ENCODE measurements around the gene ENTHD1. TPM values are rescaled to one million over a fixed set of nuclear protein-coding genes. Genes with fewer than 3 reads are reported as not detected.

The ENTHD1 gene, protein sequence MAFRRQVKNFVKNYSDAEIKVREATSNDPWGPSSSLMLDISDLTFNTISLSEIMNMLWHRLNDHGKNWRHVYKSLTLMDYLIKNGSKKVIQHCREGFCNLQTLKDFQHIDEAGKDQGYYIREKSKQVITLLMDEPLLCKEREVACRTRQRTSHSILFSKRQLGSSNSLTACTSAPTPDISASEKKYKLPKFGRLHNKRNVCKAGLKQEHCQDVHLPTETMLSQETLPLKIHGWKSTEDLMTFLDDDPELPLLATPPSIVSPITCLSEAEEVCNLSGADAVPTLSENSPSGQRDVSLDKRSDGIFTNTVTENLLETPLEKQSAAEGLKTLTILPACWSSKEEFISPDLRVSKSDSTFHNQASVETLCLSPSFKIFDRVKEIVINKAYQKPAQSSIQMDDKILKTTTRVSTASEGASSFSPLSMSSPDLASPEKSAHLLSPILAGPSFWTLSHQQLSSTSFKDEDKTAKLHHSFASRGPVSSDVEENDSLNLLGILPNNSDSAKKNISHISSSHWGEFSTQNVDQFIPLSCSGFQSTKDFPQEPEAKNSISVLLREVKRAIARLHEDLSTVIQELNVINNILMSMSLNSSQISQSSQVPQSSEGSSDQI
- not detected in 2 replicates for total RNA-seq (2014; rRNA removed; shearing (Covaris generic))

DNA sequence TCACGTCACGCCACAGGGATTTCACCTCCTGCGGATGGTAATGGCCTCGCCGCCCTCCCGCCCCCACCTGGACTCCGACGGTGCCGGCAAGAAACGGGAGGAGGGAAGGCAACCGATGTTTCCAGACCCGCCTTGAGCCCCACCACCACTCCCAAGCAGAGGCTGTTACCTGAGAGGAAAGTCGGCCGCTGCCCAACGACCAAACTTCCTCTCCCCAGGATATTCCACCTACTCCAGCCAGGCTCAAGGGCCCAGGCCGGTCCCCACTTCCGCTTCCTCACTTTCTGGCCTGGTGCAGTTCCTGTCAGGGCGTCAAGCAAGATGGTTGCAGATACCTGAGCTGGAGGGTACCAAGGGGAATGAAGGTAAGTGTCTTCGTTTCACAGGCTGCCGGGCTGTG lies at the start of gene ENTHD1:
Gene ENTHD1, minus strand, starts transcription at position 235 of the 400 bp plus-strand sequence. CDS start 6,012 bp downstream, outside the sequence.
- DNase-seq (ENCODE audit: low spot score): no peak

DNA sequence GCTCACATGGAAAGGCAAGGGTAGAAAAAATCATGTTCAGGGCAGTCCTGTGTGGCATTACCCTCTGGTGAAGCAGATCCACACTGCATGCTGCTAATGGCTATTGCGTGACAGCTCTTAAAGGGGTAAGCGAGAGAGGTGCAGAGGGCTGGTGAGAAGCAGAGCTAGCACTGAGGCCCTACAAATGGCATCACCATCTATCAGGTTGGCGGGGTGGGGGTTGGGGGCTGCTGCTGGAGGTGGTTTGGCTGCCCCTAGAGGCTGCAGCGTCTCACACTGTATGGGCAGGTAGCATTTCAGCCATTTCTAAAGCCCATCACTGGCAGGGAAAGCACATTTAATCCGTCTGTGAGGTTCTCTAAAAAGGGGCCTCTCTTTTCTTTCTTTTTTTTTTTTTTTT lies 49.8 kb upstream of the ENTHD1 start:
- no peak for DNase-seq (ENCODE audit: low spot score)

DNA sequence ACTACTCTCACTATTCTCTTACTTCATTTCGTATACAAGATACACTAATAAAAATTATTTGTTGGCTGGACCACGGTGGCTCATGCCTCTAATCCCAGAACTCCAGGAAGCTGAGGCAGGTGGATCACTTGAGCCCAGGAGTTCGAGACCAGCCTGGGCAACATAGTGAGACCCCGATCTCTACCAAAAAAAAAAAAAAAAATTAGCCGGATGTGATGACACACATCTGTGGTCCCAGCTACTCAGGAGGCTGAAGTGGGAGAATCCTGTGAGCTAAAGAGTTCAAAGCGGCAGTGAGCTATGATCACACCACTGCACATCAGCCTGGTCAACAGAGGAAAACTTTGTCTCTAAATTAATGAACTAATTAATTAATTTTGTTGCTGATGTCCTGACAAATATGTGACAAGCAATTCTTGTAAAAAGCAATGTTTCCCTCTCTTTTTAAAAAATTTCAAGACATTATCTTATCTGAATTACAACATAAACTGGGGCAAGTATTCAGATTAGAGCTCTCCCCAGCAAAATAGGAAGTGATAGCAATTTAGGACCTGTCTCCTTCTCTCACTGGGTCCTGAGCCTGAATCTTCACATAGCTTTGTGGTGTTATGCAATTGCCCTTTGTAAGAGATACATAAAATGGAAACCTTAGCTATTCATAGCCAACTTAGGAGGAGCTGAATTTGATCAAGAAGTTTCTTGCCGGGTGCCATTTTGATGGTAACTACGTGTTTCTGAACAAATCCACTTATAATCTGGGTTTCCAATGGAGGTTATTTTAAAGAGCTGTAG lies 49.1 kb upstream of the ENTHD1 start:
- DNase-seq (ENCODE audit: low spot score): no peak

DNA sequence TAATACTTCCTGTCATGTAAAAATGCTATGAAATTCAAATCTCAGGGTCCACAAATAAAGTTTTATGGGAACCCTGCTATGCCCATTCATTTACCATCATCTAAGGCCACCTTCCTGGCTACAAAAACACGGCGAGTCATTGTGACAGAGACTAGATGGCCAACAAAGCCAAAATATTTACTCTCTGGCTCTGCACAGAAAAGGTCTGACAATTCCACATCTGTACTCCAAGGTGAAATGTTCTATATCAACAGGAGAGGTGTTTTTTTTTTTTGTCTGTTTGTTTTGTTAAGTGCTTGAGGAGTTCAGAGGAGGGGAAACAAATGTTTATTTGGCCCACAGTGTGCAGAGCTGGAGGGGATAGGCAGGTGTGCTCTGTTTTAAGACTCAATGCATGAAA lies 48.0 kb upstream of the ENTHD1 start:
- no peak for DNase-seq (ENCODE audit: low spot score)

DNA sequence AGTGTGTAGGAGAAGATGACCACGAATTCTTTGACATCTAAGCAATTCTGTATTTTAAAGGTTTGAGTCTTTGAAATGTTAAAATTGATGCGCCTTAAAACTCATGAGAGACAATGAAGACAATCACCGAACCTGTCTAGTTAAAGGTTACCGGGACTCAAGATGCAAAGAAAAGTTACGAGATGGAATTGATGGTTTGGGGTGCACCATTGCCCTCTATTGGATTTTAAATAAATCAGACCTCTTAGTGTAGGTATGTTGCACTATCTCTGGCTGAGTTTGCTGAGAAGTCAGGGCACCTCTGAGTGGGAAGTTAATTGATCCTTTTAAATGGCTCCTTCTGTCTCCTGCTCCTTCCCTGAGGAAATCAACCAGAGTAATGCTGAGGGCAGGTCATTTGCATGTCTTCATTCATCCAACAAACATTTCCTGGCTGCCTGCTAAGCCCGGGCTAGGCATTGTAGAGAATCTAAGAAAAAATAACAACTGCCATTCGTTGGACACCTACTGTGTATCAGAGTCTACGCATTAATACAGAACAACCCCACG lies 47.3 kb upstream of the ENTHD1 start:
- no peak for DNase-seq (ENCODE audit: low spot score)

DNA sequence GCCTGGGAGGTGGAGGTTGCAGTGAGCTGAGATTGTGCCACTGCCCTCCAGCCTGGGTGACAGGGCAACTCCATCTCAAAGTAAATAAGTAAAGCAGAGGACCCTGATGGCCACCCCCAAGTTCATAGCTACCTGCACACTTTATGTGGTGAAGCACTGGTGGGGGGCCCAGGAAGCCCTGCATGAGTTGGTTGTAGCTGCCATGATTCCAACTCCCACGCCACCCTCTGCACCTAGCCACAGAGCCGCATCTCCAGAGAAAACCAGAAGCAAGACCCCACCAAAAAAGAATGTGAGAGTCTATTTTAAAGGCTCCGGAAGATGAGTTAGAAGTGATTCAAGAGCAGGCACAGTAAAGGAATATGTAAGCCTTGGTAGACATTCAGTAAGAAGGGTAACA lies 46.3 kb upstream of the ENTHD1 start:
- DNase-seq (ENCODE audit: low spot score): no peak

DNA sequence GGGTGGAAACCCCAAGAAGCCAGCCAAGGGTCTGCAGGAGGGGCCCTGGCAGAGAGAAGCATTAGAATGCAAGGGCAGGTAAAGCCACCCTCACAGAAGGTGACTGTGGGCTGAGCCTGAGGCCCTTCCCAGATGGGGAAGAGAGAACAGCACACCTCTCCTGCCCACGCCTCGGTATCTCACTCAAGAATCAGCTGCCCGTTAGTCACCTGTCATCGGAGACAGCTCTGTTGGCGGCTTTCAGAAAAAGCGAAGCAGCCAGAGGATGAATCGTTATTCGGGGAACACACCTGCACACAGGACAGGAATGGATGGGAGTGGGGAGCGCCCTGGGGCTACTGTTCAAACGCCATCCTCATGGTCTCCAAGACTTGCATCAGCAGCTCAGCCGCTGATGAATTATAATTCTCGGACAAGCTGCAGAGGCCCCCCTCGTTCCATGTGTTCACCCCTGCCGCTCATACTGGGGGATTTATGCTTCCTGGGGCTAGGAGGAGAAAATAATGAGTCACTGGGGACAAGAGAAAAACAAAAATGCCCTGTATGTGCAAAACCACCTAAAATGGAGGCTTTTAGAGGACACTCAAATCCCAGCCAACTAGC lies 45.0 kb upstream of the ENTHD1 start:
- no peak for DNase-seq (ENCODE audit: low spot score)

DNA sequence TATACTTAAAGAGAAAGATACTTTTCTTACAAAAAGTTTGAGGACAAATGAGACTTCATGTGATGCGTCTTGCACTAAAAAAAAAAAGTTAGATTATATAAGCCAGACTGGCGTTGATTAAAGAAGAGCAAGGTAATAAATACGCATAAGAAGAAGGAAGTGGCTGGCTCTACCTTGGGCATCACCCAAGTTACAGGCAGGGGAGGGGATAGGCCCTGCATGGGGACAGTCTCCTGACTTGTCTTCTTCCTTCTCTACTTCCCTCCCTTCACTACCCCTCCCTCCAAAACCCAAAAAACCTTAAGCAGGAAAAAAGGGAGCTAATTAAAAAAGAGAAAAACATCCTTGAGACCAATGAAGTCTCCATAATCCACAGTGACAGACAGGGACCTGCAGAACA lies 44.3 kb upstream of the ENTHD1 start:
- DNase-seq (ENCODE audit: low spot score): no peak

DNA sequence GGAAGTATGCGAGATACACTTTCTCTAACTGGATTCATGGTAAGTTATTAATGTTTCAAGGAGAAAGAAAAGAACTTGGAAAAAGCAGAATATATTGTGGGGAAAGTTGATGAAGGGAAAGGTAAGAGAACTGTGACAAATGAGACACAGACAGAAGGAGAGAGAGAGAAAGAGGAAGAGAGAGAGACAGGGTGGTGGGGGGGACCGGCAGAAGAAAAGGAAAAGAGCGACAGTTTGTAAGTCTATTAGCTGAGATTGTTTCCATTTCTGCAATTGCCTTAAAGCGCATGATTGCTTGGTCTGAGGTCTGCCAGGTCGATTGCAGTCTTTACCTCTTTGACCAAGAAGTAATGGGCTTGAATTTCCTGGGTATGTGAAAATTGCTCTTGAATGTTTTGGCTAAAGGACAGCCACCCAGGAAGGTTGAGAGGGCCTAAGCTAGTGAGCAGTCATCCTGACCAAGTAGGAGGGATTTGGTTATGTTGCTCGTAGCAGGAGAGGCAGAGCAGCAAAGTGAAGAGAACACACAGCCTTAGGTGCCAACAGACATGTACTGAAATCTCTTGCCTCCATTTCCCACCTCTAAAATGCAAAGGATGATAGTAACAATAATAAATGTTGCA lies 43.1 kb upstream of the ENTHD1 start:
- DNase-seq (ENCODE audit: low spot score): no peak

DNA sequence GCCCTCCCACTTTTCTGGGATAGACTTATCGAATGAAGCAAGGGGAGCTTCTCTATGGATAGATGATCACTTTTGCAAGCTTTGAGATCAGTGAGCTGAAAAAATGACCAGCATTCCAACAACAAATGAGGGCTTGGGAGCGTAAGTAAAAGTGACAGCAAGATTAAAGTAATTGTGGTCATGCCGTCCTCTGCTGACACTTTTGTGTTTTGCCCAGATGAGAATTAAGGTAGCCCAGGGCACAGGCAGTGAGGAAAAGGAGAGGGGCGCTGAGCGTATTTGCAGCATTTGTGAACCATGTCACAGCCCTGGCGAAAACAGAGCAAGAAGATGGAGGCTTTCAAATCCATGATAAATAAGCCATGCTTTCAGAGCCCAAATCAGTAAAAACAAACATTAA lies 42.1 kb upstream of the ENTHD1 start:
- DNase-seq (ENCODE audit: low spot score): no peak

DNA sequence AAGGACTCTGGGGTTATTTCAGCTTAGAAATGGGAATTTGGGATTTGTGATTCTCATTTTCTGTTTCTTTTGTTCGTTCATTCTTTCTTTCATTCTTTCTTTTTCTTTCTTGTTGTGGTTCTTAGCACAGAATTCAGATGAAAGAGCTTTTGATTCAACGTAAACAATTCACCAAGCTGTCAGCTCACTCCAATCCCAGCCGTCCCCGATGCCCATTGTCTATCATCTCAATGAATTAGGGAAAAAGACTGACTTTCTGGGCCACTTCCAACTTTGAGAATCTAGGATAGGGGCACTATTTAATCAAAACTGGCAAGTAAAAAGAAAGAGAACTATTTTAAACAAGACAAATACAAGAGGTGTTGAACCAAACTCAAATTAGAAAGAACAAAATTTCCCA lies 41.6 kb upstream of the ENTHD1 start:
- DNase-seq (ENCODE audit: low spot score): no peak

DNA sequence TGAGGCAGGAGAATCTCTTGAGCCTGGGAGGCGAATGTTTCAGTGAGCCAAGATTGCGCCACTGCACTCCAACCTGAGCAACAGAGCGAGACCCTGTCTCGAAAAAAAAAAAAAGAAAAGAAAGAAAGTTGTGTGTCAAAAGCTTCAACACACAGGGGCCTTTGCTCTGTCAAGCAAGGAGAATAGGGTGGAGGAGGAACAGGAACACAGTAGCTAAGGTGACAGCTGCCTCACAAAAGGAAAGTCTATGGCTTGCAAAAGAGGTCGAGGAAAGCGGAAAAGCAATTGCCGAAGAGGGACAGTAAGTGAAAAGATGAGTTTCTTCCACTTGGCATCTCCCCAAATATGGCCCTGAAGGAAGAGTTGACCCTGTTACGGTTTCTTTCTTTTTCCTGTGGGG lies 40.2 kb upstream of the ENTHD1 start:
- DNase-seq (ENCODE audit: low spot score): no peak

DNA sequence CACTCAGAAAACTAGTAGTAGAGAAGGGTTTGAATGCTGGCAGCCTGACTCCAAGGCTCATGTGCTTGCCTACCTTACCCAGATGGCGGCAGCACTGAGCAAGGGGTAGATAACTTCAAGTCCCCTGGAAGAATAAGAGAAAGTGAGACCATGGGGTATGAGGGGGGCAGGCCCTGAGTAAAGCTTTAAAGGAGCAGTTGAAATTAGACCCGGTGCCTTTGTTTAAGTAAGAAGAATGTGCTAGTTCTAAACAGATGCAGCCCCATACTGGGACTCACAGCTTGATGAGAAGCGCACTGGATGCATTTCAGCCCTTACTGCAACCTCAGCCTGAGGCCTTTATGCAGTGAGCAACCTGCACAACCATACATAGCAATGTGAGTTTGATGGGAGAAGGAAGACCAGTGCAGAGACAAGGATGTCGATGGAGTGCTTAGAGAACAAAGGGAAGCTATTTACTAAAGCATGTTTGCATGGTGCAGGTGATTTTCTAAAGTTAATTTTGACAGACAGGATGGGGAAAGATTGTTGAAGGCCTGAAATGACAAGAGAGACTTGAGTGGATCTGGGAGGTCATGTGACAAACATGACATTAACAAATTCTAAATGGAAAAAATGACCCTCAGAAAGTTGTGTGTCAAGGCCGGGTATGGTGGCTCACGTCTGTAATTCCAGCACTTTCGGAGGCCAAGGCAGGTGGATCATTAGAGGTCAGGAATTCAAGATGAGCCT lies 39.5 kb upstream of the ENTHD1 start:
- DNase-seq (ENCODE audit: low spot score): no peak

DNA sequence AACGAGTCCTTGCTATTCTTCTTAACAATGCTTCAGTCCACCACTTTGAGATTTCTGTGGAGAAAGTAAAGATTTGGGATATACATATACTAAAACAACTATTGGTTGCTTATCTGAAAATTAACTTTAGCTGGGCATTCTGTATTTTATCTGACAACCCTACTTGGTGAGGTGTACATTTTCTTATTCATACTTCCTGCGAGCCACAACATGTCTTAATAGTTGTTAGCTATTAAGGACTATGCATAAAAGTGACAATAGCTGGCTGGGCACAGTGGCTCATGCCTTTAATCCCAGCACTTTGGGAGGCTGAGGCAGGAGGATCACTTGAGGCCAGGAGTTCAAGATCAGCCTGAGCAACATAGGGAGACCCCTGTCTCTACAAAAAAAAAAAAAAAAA lies 38.6 kb upstream of the ENTHD1 start:
- no peak for DNase-seq (ENCODE audit: low spot score)

DNA sequence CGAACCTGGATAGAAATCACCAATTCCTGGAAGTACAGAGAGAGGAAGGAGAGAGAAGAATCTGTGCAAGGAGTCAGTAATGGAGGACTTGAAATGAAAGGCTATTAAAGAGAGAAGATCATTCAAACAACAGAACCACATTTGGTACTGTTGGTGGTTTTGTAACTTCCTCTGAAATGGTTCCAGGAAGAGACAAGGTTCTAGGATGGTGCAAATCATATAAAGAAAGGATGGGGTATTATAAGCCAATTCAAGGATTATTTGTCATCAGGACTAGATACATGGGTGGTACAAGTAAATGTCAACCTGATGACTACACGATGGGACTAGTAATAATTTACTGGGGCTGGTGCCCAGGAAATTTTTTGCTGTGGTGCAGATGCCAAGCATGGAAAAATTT lies 37.7 kb upstream of the ENTHD1 start:
- DNase-seq (ENCODE audit: low spot score): no peak

DNA sequence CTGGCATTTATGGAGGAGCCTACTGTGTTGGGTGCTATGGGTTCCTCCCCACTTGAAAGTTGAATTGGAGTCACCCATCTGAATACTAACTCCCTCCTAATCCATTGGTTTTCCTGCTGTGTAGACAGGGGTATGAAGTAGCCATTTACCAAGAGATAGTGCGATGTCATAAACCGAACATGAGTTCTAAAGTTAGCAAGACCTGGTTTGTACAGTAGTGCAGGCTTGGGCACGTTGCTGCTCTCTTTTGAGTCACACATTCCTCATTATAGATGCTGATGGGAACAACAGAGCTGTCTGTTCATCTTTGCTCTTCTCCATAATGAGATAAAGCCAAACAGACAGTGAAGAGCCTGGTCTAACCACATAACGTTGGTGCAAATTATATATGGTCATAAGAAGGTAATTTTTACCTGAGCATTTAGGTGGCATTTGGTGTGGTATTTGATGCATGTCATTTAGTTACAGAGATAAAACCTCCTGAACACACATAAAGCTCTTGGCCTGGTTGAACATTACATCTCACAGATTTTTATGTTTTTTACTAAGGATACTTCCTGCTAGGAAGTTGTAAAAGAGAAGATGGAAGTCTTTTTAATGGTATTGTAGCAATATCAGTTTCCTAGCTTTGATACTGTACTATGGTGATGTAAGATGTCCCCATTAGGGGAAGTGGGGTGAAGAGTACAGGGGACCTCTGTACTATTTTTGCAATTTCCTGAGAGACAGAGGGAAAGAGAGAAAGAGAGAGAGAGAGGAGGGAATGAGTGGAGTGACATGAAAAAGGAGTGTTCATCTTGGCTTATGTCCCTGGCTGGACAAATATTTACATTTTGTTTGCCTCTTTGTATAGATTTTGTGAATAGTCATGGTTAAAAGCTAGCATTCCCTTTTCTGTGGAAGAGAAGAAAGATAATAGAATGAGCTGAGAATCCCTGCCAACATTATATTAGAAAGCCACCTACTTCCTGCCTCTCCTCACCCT lies 35.3 kb upstream of the ENTHD1 start:
- no peak for DNase-seq (ENCODE audit: low spot score)

DNA sequence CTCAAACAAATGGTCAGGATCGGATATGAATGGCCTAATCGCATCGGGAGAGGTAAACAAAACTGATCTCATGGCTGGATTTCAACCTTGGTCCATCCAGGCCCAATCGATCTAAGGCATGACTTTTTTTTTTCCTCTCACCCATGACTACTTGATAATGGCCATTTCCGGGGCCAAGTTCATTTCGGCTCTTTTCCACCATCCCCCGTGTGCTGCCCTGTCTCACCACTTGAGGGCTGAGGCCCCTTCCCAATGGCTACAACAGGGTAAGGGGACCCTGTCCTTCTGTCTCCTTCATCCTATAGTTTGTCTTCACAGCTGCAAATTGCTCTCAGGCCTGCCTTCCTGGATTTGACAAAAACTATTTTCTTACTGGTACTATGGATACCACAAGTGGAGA lies 34.0 kb upstream of the ENTHD1 start:
- no peak for DNase-seq (ENCODE audit: low spot score)

DNA sequence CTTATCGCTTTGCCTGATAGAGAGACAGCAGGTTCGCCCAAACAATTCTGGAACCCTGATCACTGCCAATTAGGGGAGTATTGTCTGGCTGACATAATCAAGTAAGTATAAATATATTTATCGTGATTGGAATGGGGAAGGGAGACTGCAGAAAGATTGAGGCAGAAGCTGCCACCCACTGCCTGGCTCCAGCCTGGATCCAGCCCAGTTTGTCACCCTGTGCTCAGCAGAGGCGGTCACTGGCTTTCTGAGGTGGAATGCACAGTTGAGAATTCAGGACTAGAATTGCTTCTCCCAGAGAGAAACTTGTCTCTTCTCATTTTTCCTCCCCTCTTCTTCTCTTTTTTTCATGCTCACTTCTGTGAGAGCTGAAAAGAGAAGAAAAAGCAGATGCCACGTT lies 33.2 kb upstream of the ENTHD1 start:
- DNase-seq (ENCODE audit: low spot score): no peak

DNA sequence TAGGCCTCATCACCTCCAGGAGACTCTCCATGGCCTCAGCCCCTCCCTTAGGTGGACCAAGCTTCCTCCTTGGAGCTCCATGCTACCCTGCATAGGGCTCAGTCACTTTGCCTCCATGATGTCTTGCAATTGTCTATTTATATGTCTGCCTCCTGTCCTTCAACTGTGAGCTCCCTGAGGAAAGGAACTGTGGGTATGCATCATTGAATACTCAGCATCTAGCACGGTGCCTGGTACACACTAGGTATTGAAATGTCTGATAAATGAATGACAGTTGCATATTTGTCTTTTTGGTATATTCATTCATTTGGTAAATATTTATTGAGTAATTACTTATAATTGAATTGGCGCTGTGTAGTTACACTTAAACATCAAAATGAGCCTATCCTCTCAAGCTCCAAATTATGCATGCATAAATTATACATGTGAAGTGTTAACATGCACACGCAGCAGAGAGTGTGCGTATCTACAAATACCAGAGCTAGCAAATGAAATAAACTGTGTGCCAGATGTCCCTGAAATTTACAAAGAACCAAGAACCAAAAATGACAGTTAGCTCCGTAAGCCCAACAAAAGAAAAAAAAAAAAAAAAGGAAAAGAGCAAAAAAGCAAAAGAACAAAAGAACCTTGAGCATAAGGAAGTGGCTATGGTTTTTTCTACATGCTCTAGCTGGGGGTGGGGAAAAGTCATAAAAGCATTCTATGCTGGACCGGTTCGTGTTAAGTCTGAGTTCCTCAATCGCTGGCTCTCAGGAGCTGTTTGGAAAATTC lies 32.5 kb upstream of the ENTHD1 start:
- DNase-seq (ENCODE audit: low spot score): no peak
